Measurements from ENCODE around the gene RAB41. TPM values are rescaled to one million over a fixed set of nuclear protein-coding genes. Genes with fewer than 3 reads are reported as not detected.
A peak's percentile ranks its signal among the peaks of the same experiment; 100 is the strongest.

Gene RAB41
- total and polyA plus RNA-seq, 10 of the 15 experiments (the other 5 are each of a cell fraction or from before 2014, with no cell fraction given), result 0.05 to 0.31 TPM; not detected in 8

GRCh38 chrX:70289793-70290770 is 8.1 kb downstream of the RAB41 start, which contains the start of the genes KIF4A and PDZD11 (continued):
- TF ChIP-seq STAT1 (conservative IDR thresholded peaks at IDR 0.05), result no peak
- TF ChIP-seq DPF2 (IDR thresholded peaks at IDR 0.05), result no peak
- no peak for TF ChIP-seq RELB (IDR thresholded peaks at IDR 0.05; ENCODE audit: low read depth)
- TF ChIP-seq NR2C2 (IDR thresholded peaks at IDR 0.05; ENCODE audit: borderline replicate concordance, control insufficient read depth, insufficient read length, low read depth), result no peak
- TF ChIP-seq ELK1 (IDR thresholded peaks at IDR 0.05; ENCODE audit: low read depth, low read length), result 0 out of 2 replicates have a peak, but pooled peaks have one; percentile 20
- TF ChIP-seq HDAC6 (IDR thresholded peaks at IDR 0.05; ENCODE audit: unreplicated experiment), result no peak
- no peak for TF ChIP-seq WRNIP1 (IDR thresholded peaks at IDR 0.05; ENCODE audit: borderline replicate concordance, low read depth, low read length)
- no peak for TF ChIP-seq GATAD2B (conservative IDR thresholded peaks at IDR 0.05; ENCODE audit: low read depth)
- no peak for TF ChIP-seq SPI1 (IDR thresholded peaks at IDR 0.05; ENCODE audit: borderline replicate concordance, insufficient read depth, low read depth, low read length)
- no peak for TF ChIP-seq JUND (IDR thresholded peaks at IDR 0.05; ENCODE audit: low read depth, low read length)
- no peak for TF ChIP-seq CEBPB (IDR thresholded peaks at IDR 0.05; ENCODE audit: borderline replicate concordance in 1 of 2, low read depth in 2 of 2, low read length in 2 of 2)
- no peak for TF ChIP-seq CHD4 (IDR thresholded peaks at IDR 0.05)
- peak; percentile 57; the same call in 1 of the 2 replicates for TF ChIP-seq TAF1 (IDR thresholded peaks at IDR 0.05; ENCODE audit: borderline replicate concordance, low read depth, low read length)
- no peak for TF ChIP-seq ZZZ3 (IDR thresholded peaks at IDR 0.05; ENCODE audit: control insufficient read depth, insufficient read length, low read depth)
- TF ChIP-seq RAD51 (IDR thresholded peaks at IDR 0.05), result no peak
- TF ChIP-seq GABPA (IDR thresholded peaks at IDR 0.05; ENCODE audit: low read depth), result peak; percentile 81
- no peak for TF ChIP-seq CBFB (IDR thresholded peaks at IDR 0.05; ENCODE audit: low read depth)
- no peak for TF ChIP-seq NFIC (IDR thresholded peaks at IDR 0.05; ENCODE audit: low read depth, low read length)
- no peak for TF ChIP-seq MEF2A (IDR thresholded peaks at IDR 0.05; ENCODE audit: insufficient read depth, low read depth, low read length)
- no peak for TF ChIP-seq SMARCA5 (IDR thresholded peaks at IDR 0.05)
- TF ChIP-seq NFXL1 (IDR thresholded peaks at IDR 0.05; ENCODE audit: borderline replicate concordance), result no peak
- no peak for TF ChIP-seq USF1 (IDR thresholded peaks at IDR 0.05; ENCODE audit: borderline replicate concordance, extremely low read length, insufficient read depth, low read depth, low read length)
- no peak for TF ChIP-seq HDAC2 (IDR thresholded peaks at IDR 0.05)
- no peak for TF ChIP-seq LARP7 (IDR thresholded peaks at IDR 0.05)
